CD4-positive, alpha-beta T cell treated with Interleukin-4 for 4 hours (primary cell): ENCODE data around the gene RIOK2.
"Not testable (repeated sequence)": the region's sequence is repeated elsewhere in the genome, so short reads cannot be mapped to it uniquely, and the experiment has no call there.

Experiments used
- DNase-seq: peaks from one replicate; pipeline ENCODE4 v3.0.0-alpha.2; 2020

RIOK2 gene

DNA sequence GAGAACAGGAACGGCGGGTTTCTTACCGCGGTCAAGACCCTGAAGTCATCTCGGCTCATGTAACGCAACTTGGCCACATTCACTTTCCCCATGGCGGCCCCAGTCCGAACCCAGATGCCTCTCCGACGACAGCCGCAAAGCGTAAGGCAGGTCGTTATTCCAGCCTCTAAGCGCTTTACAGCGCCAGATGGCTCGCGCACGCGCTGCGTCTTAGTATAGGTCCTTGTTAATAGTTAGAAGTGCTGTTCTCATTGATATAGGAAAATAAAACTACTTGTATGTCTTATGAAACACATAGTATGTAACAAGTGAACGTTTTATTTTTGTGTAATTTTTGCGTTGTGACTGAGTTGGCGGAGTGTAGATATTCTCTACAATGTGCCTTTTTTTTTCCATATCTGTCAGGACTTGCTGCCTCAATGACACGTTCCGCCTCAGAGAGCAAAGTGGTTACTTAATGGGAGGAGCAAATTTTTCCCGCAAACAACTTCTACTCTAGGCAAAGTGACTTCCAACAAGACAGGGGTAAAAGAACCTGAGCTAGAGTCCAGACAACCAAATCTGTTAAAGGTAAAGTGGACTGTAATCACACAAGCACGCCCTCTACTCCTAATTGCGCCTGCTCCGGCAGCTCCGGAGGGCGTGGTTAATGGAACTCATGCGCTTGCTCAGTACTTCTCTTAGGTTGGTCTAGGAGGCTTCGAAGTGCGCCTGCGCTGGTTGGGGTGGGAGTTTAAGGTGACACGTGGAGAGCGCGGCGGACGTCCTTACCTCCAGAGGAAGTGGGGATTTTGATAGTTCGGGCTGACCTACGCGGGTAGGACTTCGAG lies at the start of gene RIOK2:
TSS of gene RIOK2 (minus strand) at position 148 of the 830 bp plus-strand sequence. CDS start at position 92, 56 bp downstream.
- peak; percentile 95 for DNase-seq

DNA sequence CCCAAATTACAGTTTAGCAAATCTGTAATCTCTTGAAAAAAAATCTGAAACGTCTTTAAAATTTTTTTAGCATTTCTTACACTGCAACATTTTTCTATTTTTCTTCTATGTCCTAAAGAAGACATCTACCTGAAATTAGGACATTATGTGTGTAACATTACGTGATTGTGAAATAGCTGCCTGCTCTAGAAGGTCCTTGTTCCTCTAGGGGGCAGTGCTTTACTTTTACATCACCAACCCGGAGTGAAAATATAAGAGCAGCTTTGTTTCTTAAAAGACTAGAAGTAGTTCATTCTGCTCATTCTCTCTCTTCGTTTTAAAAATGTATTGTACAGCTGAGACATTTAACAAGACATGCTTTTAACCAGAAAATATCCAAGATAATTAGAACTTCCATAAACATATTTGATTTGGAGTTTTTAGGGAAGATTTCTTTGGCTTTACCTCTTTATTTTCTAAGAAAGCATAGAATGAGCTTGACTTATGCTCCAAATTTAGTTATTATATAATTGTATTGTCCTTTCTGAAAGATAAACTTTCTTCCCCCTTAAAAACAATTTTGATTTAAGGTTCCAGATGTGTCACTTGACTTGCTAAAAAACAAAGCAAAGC lies 48.1 kb upstream of the RIOK2 start:
- peak; percentile 54 for DNase-seq

DNA sequence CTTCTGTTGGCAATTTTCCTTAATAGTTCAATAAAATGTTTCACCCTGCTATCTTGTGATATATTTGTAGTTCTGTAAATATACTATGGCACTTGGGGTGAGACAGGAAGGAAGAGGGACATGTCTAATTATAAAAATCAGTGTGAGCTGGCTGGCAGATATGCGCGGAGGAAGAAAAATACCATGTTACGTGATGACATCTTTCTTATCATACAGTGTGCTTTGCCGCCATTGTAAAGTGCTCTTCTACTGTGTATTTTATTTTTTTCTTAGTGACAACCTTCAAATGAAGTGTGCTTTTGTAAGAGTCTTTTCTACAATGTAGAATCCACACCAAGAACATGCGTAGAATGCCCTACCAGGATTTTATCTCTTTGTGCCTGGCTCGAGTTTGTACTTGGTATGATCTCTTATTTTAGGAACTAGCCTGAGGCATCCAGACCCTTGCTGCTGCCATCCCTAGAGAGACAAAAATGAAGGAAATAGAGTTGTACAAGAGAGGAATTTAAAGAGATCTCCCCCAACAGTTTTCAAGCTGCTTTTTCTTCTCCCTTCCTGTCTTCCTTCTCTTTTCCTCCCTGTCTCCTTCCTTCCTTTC lies 46.7 kb upstream of the RIOK2 start:
- DNase-seq, result no peak

DNA sequence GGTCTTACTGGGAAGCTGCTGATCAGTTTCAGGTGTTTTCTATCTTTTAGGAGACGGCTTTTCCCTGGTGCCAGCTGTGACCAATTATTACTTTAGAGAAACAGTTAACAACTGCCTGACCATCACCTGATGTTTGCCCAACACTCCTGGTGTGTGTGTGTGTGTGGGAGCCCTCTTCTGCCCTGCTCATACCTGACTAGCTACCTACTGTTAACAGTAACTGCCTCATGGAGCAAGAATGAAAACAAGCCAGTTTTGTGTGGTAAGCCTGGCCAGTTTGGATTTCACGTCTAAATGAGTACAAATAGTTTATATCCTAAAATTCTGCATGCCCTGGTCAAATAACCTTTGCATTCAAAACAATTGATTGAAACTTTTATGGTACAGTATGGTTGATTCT lies 46.1 kb upstream of the RIOK2 start:
- DNase-seq, result no peak

DNA sequence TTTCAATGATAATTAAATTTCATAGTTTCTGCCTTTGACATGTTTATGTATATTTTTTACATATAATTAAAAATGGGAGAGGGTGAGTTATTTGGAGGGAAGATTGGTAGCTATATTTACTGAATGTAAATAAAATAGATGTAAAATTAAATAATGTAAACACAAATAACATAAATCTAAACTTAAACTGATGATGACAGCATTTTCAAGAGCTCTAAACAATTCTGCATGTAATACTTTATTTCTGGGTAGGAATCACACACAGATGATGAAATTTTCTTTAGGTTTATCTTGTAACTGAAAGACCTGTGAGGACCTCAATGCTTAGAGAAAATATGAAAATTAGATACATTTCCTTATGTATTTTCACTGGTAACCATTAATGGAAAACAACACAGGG lies 42.2 kb upstream of the RIOK2 start:
- no peak for DNase-seq

DNA sequence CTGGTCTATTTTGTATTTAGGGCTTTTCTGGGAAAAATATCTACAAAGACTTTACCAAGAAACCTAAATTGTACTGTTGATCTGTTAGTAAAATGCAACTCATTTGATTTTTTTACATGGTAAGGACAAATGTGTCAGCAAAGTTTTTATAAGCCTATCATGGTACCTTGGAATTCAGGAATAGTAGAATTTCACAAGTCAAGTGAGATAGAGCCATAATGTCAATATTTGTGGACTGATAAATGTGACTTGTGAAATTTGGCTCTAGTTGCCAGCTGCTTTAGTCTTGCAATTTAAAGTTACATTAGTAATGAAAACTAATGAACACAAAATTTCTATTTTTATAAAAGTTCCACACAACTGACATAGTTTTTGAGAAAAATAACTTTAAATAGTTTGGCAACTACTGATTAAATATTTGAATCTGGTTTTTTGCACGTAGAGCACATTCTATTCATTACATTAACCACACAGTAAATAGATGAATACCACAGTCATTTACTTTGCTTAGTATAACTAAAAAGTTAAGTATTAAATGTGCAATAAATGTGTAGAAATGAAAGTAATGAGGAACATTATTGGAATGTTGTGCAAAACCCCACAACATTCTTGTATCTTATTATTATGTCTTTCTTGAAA lies 41.2 kb upstream of the RIOK2 start:
- DNase-seq, result no peak

DNA sequence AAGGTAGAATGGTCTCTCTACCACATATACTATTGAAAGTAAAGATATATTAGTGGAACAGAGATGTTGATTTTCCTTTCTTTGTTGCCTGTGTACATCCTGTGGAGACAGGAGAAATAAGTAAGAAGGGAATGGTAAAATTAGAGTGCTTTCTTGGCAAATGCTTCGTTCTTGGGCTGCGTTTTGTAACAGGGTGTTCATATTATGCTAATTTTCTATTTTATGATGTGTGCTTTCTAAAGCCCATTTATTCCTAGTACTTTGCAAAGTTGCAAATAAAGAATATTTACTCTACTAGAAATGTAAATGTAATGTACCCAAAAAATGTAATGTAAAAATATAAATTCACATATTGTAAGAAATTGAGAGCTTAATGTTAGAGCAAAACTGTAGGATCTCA lies 40.5 kb upstream of the RIOK2 start:
- DNase-seq, result no peak

DNA sequence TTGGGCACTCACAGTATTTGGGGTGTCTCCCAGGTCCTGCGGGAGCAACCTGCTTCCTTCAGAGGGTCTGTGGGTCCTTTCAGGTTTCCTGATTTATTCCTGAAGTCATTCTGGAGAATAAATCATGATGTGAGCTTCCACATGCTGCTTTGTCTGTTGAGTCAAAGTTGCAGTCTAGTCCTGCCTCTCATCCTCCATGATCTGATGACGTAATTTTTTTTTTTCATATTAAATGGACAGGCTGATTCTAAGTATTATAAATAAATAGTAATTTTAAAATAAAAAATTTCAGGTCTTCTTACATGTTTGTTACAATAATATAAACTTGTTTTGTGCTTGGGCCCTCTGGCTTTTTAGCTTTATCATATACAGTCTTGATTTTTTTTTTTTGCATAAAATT lies 26.3 kb upstream of the RIOK2 start:
- no peak for DNase-seq

DNA sequence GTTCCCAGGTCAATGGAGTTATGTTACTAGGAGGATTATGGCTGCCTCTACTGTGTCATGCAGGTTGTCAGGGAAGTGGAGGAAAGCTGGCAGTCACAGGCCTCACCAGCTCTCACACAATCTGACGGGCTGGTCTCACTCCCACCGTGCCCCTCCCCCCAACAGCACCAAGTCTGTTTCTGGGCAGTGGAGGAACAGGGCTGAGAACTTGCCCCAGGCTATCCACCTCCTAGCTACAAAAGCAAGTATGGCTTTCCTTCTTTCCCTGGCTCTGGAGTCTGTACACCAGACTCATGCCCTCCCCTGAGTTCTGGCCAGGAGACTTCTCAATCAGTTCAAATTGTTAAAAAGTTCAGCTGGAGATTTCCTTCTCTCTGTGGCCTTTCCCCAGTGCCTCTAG lies 25.7 kb upstream of the RIOK2 start:
- DNase-seq, result no peak

DNA sequence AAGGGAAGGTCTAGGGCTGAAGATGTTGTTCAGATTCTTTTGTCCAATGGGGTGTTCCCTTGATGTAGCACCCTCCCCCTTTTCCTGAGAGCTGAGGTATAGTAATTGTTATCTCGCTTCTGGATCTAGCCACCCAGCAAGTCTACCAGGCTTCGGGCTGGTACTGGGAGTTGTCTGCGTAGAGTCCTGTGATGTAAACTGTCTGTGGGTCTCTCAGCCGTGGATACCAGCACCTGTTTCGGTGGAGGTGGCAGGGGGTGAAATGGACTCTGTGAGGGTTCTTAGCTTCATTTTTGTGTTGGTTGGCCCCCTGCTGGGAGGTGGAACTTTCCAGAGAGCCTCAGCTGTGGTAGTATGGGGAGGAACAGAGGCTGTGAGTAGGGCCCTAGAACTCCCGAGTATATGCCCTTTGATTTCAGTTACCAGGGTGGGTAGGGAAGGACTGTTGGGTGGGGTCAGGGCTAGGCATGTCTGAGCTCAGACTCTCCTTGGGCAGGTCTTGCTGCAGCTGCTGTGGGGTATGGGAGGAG lies 25.2 kb upstream of the RIOK2 start:
- no peak for DNase-seq

DNA sequence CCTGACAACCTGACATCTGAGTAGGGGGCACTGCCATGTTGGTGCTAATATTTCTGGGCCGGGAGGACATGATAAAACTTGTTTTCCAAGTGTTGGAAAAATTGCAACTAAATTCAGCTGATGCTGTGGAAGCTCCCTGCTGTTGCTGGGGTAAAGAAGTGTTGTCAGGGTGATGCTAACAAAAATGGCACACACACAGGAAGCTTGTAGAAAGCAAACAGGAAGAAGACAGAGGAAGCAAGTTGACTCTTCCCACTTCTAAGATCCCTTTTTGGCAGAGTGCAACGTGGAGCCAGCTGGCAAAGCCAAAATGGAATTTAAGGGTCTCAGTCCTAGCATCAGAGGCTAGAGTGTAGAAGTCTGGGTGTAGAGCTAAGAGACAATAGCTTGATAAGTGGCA lies 11.3 kb upstream of the RIOK2 start:
- DNase-seq, result no peak

DNA sequence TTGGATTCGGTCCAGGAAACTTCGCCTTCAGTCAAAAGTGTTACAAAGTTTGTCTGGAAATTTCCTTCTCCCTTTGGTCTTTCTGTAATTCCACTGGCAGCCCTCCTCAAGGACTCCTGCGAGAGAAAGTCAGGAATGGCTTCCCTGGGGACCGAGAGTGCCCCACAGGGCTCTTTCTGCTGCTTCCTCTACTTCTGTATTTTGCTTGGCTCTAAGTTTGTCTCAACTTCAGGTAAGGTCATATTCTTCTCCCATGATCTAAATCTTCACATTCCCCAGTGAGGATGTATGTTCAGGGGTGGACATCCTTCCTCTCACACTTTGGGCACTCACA lies 10.3 kb upstream of the RIOK2 start:
- DNase-seq, result no peak

DNA sequence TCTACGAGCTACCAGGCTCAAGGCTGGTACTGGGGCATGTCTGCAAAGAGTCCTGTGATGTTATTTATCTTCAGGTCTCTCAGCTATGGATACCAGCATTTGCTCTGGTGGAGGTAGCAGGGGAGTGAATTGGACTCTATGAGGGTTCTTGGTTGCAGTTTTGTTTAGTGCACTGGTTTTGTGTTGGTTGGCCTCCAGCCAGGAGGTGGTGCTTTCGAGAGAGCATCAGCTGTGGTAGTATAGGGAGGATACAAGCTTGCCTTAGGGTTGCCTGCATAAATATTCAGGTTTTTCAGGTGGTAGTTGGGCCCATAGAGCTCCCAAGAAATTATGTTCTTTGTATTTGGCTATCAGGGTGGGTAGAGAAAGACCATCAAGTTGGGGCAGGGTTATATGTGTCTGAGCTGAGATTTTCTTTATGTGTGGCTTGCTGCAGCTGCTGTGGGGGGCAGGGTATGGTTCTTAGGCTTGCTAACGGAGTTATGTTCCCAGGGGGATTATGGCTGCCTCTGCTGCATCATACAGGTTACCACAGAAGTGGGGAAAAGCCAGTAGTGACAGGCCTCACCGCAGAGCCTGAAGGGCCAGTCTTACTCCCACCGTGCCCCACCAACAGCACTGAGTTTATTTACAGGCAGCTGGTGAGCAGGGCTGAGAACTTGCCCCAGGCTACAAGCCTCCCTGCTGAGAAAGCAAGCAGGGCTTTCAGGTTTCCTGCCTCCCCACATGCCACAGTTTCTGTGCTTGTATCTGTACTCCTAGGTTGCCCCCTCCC lies 9.7 kb upstream of the RIOK2 start:
- DNase-seq, result no peak

DNA sequence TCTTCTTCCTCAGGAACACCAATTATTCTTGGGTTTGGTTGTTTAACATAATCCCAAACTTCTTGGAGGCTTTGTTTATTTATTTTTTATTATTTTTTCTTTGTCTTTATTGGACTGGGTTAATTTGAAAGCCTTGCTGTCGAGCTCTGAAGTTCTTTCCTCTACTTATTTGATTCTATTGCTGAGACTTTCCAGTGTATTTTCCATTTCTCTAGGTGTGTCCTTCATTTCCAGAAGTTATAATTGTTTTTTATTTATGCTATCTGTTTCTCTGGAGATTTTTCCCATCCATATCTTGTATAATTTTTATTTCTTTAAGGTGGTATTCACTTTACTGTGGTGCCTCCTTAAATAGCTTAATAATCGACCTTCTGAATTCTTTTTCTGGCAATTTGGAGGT lies 8.8 kb upstream of the RIOK2 start:
- DNase-seq, result no peak

DNA sequence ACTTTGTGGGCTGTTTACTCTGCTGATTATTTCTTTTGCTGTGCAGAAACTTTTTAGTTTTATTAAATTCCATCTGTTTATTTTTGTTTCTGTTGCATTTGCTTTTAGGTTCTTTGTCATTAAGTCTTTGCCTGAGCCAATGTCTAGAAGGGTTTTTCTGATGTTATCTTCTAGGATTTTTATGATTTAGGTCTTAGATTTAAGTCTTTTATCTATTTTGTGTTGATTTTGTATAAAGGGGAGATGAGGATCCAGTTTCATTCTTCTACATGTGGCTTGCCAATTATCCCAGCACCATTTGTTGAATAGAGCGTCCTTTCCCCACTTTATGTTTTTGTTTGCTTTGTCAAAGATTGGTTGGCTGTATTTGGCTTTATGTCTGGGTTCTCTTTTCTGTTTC lies 6.5 kb upstream of the RIOK2 start:
- not testable (repeated sequence) for DNase-seq

DNA sequence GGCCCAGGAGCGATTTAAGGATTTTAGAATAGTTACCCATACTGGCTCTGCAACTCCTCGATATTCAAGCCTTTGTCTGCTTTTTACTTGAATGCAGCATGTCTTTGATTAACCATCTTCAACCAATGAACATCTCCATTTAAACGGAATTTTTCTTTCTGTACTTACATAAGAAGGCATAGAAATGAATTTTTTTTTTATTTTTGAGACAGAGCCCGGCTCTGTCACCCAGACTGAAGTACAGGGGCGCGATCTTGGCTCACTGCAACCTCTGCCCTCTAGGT lies 825 bp upstream of the RIOK2 start:
- DNase-seq, result no peak

DNA sequence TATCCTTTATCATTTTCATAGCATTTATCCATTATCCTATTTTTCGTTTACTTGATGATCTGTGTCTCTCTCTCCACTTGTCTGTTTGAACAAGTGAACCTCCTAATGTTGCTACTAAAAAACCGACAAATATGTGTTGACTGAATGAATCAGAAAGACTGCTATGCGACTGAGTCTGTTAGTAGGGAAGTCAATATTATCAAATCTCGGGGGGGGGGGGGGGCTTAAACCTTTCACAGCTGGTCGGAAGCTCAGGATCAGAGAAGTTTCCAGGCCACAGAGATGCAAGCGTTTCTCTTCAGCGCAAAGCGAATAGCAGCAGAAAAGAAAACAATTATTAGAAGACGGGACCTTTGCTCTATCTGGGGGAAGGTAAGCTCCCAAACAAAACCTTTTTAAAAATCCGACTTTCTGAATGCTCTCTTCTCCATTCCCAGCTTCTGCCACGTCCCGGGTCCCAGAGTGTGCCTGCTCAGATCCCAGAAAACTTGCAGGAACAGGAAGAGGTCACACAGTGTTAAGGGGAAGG lies 412 bp downstream of the RIOK2 start:
- DNase-seq, result peak; percentile 11

DNA sequence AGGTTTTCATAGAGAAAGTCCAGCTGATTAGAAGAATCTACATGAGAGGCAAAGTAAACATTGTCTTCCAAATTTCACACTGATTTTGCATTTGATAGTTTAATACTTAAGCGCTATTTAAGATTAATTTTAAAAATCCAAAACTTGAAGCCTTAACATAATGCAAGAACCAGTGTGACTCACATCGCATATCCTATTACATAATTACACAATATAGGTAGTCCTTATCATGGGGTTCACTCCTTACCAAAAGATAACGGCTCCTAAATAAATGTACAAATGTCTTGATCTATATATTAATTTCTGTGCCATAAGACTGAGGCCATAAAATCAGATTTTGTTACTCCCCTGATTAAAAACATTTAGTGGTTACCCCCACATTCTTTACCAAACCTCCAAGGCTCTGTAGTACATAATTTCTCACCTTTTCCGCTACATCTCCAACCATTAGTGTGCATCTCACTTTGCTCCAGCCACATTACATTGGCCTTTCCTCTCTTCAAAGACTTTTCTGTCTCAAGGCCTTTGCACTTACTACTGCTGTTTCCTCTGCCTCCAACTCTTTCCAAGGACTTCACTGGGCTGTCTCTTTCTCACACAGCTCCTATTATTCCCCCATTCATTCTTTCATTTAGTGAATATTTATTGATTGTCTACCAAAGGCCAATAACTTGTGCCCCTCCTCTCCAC lies 1.0 kb downstream of the RIOK2 start:
- DNase-seq, result no peak

DNA sequence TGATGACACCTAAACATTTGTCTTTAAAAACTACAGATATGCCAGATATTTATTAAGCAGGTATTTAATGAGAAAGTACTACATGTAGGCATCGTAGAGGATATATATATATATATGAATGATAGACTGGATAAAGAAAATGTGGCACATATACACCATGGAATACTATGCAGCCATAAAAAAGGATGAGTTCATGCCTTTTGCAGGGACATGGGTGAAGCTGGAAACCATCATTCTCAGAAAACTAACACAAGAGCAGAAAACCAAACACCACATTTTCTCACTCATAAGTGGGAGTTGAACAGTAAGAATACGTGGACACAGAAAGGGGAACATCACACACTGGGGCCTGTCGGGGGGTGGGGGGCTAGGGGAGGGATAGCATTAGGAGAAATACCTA lies 3.6 kb downstream of the RIOK2 start:
- DNase-seq, result not testable (repeated sequence)

DNA sequence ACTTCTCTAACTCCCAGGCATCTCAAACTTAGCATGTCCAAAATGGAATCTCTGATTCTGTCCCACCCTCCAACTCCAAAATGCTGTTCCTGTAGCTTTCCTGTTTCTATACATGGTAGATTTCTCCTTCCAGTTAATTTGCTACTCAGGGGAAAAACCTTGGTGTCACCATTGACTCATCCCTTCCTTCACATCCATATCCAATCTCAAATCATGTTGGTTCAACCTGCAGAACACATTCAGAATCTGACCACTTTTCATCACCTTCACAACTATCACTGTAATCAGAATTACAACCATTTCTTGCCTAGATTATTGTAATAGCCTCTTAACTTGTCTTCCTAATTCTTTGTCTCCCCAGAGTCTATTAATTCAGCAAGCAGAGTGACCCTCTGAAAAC lies 10.8 kb downstream of the RIOK2 start:
- no peak for DNase-seq

DNA sequence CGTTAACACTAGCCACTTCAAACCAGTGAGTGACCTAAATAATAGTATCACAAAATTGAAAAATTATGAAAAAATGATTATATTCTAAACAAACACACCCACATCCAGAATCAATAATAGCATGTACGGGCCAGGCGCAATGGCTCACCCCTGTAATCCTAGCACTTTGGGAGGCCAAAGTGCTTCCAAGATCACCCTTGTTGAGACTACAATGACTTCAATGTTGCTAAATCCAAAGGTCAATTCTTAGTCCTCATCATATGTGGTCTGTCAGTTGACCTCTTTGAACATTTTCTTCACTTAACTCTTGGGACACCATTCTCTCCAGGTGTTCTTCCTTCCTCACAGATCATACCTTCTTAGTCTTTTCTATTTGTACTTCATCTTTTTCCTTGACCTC lies 11.3 kb downstream of the RIOK2 start:
- DNase-seq, result no peak

DNA sequence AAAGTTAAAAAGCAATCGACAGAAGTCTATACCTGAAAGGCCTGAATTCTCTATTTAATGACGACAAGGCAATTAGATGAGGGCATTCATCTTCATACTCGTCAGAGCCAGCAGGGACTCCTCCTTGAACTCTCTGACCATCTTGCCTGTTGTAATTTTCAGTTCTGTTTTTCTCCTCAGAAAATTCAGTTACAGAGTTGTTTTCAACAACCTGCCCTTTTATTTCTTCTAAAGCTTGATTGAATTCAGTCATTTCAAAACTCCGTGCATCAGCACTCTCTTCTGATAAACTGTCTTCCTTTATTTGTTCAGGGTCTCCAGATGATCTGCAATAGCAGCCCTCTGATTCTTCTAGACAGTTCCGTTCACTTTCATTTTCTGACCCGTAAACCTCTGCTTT lies 15.6 kb downstream of the RIOK2 start:
- DNase-seq, result no peak
